ACC112 (cell line): Measurements from ENCODE around the gene ST8SIA3.

Source experiments
- H2AFZ ChIP-seq: fragments of 200-600 bp; sonication (generic); one replicate; pipeline ENCODE4 v1.6.0; 2017; ENCODE audit warnings: antibody characterized with exemption, low read length; ENCODE audit not compliant: unreplicated experiment
- H3K27ac ChIP-seq: fragments of 200-600 bp; sonication (generic); 2 replicates; pipeline ENCODE4 v1.5.1; 2014; ENCODE audit warnings: low read depth, mild to moderate bottlenecking, antibody characterized with exemption, low read length, moderate library complexity
- H3K27me3 ChIP-seq: fragments of 200-600 bp; sonication (generic); 2 replicates; pipeline ENCODE4 v1.6.1; 2014; ENCODE audit warnings: mild to moderate bottlenecking, antibody characterized with exemption, low read length, moderate library complexity, mixed read lengths; ENCODE audit not compliant: insufficient read depth
- H3K36me3 ChIP-seq: fragments of 200-600 bp; sonication (generic); 2 replicates; pipeline ENCODE4 v1.6.1; 2016; ENCODE audit warnings: mild to moderate bottlenecking, antibody characterized with exemption, low read length, moderate library complexity, mixed read lengths; ENCODE audit not compliant: insufficient read depth
- H3K4me1 ChIP-seq: fragments of 200-600 bp; sonication (generic); one replicate; pipeline ENCODE4 v1.6.1; 2016; ENCODE audit warnings: low read length, mixed read lengths; ENCODE audit not compliant: insufficient read depth, unreplicated experiment, control insufficient read depth
- H3K4me3 ChIP-seq: fragments of 200-600 bp; sonication (generic); 2 replicates; pipeline ENCODE4 v1.5.1; 2014; ENCODE audit warnings: mild to moderate bottlenecking, low read depth, low read length
- H3K79me2 ChIP-seq: fragments of 200-600 bp; sonication (generic); one replicate; pipeline ENCODE4 v1.6.0; 2016; ENCODE audit warnings: low read length; ENCODE audit not compliant: control insufficient read depth, unreplicated experiment, insufficient read depth

The ST8SIA3 gene

DNA sequence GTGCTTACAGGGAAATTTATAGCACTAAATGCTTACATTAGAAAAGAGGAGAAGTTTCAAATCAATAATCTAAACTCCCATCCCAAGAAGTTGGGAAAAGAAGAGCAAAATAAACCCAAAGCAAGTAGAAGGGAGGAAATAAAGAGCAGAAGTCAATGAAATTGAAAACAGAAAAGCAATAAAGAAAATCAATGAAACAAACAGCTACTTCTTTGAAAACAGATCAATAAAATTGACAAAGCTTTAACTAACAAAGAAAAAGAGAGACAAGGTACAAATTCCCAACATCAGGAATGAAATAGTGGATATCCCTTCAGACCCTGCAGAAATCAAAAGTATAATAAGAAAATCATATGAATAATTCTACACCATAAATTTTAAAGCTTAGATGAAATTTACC is 57.3 kb downstream of the ST8SIA3 start:
- no peak overlapping the region for H3K4me3 ChIP-seq
- H3K79me2 ChIP-seq, result no peaks in the 10 kb centered on the region
- H3K4me1 ChIP-seq, result no peaks in the 10 kb centered on the region
- no peaks in the 10 kb centered on the region for H3K36me3 ChIP-seq
- no peaks in the 10 kb centered on the region for H3K27me3 ChIP-seq
- H3K27ac ChIP-seq, result no peak overlapping the region
- no peak overlapping the region for H2AFZ ChIP-seq

- Histone ChIP-seq H3K27ac (no peak overlapping the region), H3K4me1 (no peaks in the 10 kb centered on the region), H3K27me3 (no peaks in the 10 kb centered on the region), H3K4me3 (no peak overlapping the region), H2AFZ (no peak overlapping the region), H3K79me2 (no peaks in the 10 kb centered on the region), H3K36me3 (no peaks in the 10 kb centered on the region)
Observed at GRCh38 chr18:57410749-57411148, 58.4 kb downstream of the ST8SIA3 start.

DNA sequence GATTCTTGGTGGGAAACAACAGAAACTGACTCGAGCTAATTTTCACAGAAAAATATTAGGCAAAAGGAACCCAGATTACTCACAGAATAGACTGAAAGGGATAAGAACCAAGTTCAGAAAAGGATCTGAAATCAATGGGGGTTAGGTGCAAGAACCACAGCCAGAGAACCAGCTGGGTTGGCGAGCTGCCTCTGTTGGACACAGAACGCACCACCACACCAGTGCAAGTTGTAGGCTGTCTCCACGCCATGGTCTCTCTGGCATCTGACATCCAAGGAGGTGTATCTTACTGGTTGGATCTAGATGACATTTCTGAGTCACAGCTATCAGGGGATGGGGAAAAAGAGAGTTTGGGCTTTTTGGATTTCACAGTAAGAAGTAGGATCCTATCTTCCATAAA is 64.2 kb downstream of the ST8SIA3 start:
- Histone ChIP-seq H2AFZ (no peak overlapping the region), H3K27ac (no peak overlapping the region), H3K4me3 (no peak overlapping the region), H3K27me3 (0 out of 2 replicates have a peak, but pooled peaks cover 7% of the 10 kb centered on the region), H3K79me2 (no peaks in the 10 kb centered on the region), H3K36me3 (no peaks in the 10 kb centered on the region), H3K4me1 (no peaks in the 10 kb centered on the region)
